Mesenchymal stem cell (in vitro differentiated cells and primary cell): ENCODE results near the gene DDX46.

ENCODE experiments used
- DNase-seq: peaks from one replicate; pipeline ENCODE4 v3.0.0-alpha.2; 2013
- H2AFZ ChIP-seq: one replicate; pipeline ENCODE4 v1.6.1; 2013; ENCODE audit warnings: low read depth, mild to moderate bottlenecking, control low read depth, inconsistent platforms, low read length, moderate library complexity
- H2AK5ac ChIP-seq: 2 replicates; pipeline ENCODE4 v1.6.1; 2013; ENCODE audit warnings: low read length, moderate library complexity, mild to moderate bottlenecking, inconsistent platforms; ENCODE audit not compliant: severe bottlenecking
- H2BK120ac ChIP-seq: one replicate; pipeline ENCODE4 v1.6.1; 2013; ENCODE audit warnings: low read depth, mild to moderate bottlenecking, inconsistent platforms, low read length, moderate library complexity
- H2BK12ac ChIP-seq, 2 experiments: one replicate each; pipeline ENCODE4 v1.6.1; 2013; ENCODE audit warnings: inconsistent platforms in 2 of 2, low read length in 2 of 2, mild to moderate bottlenecking in 2 of 2, moderate library complexity in 2 of 2, control low read depth in 1 of 2
- H2BK15ac ChIP-seq: one replicate; pipeline ENCODE4 v1.6.1; 2013; ENCODE audit warnings: mild to moderate bottlenecking, low read depth, inconsistent platforms; ENCODE audit not compliant: poor library complexity, severe bottlenecking
- H2BK5ac ChIP-seq: 2 replicates; pipeline ENCODE4 v1.6.1; 2013; ENCODE audit warnings: low read depth, mild to moderate bottlenecking, low read length, control low read depth, inconsistent platforms; ENCODE audit not compliant: poor library complexity, severe bottlenecking
- H3K14ac ChIP-seq, 2 experiments: one replicate each; pipeline ENCODE4 v1.6.1; 2013; ENCODE audit warnings: inconsistent platforms in 2 of 2, low read length in 2 of 2, control low read depth in 1 of 2, mild to moderate bottlenecking in 1 of 2, moderate library complexity in 1 of 2
- H3K18ac ChIP-seq, 2 experiments: one replicate each; pipeline ENCODE4 v1.6.1; 2013; ENCODE audit warnings: inconsistent platforms in 2 of 2, low read length in 2 of 2, control low read depth in 1 of 2, low read depth in 1 of 2, mild to moderate bottlenecking in 1 of 2
- H3K23ac ChIP-seq, 2 experiments: one replicate each; pipeline ENCODE4 v1.6.1; 2013; ENCODE audit warnings: inconsistent platforms in 2 of 2, low read length in 2 of 2, mild to moderate bottlenecking in 2 of 2, moderate library complexity in 2 of 2, control low read depth in 1 of 2
- H3K27ac ChIP-seq: 2 replicates; pipeline ENCODE4 v1.5.1; 2013; ENCODE audit warnings: mild to moderate bottlenecking, moderate library complexity, low read length, control low read depth, inconsistent platforms; ENCODE audit not compliant: poor library complexity, severe bottlenecking
- H3K27me3 ChIP-seq, 2 experiments: 2 replicates each; pipeline versions ENCODE4 v1.6.1 to v1.7.0; 2013; ENCODE audit warnings: low read length in 2 of 2, mild to moderate bottlenecking in 2 of 2, moderate library complexity in 2 of 2, control low read depth in 1 of 2, inconsistent platforms in 1 of 2; ENCODE audit not compliant: control insufficient read depth in 1 of 2, insufficient read depth in 1 of 2
- H3K36me3 ChIP-seq, 2 experiments: 2 replicates each; pipeline versions ENCODE4 v1.6.1 to v1.7.0; 2013; ENCODE audit warnings: low read length in 2 of 2, control low read depth in 1 of 2, inconsistent platforms in 1 of 2, low read depth in 1 of 2, mild to moderate bottlenecking in 1 of 2; ENCODE audit not compliant: insufficient read depth in 2 of 2, control insufficient read depth in 1 of 2
- H3K4ac ChIP-seq, 2 experiments: one replicate each; pipeline ENCODE4 v1.6.1; 2013; ENCODE audit warnings: inconsistent platforms in 2 of 2, low read length in 2 of 2, mild to moderate bottlenecking in 2 of 2, moderate library complexity in 2 of 2, control low read depth in 1 of 2, low read depth in 1 of 2
- H3K4me1 ChIP-seq: 2 replicates; pipeline ENCODE4 v1.6.1; 2013; ENCODE audit warnings: low read depth, low read length, control low read depth; ENCODE audit not compliant: control insufficient read depth, insufficient read depth
- H3K4me2 ChIP-seq: 2 replicates; pipeline ENCODE4 v1.6.1; 2013; ENCODE audit warnings: low read length, mild to moderate bottlenecking, inconsistent platforms; ENCODE audit not compliant: poor library complexity, severe bottlenecking
- H3K4me3 ChIP-seq, 2 experiments: 2 replicates each; pipeline versions ENCODE4 v1.5.1 to v1.7.0; 2013; ENCODE audit warnings: low read length in 2 of 2, mild to moderate bottlenecking in 2 of 2, control low read depth in 1 of 2, low read depth in 1 of 2; ENCODE audit not compliant: insufficient read depth in 1 of 2
- H3K79me1 ChIP-seq: replicated peaks from 2 replicates; pipeline ENCODE4 v1.6.1; 2013; ENCODE audit warnings: mild to moderate bottlenecking, control low read depth, low read length, inconsistent platforms; ENCODE audit not compliant: poor library complexity, severe bottlenecking
- H3K9ac ChIP-seq: 2 replicates; pipeline ENCODE4 v1.7.0; 2013; ENCODE audit warnings: mild to moderate bottlenecking, low read length, moderate library complexity
- H3K9me3 ChIP-seq: 2 replicates; pipeline ENCODE4 v1.7.0; 2013; ENCODE audit warnings: mild to moderate bottlenecking, low read length; ENCODE audit not compliant: control insufficient read depth
- H4K8ac ChIP-seq: one replicate; pipeline ENCODE4 v1.6.1; 2013; ENCODE audit warnings: inconsistent platforms, mild to moderate bottlenecking, low read length, moderate library complexity
- H4K91ac ChIP-seq: one replicate; pipeline ENCODE4 v1.6.1; 2013; ENCODE audit warnings: mild to moderate bottlenecking, low read length, inconsistent platforms
- WGBS: methylation state at CpG from one replicate; pipeline ENCODE4 v1.1.7; 2013; ENCODE audit warnings: mixed read lengths; 5-methylcytosine and 5-hydroxymethylcytosine counted together

The DDX46 gene

GRCh38 chr5:134803821-134804220 is 45.2 kb downstream of the DDX46 start:
- H3K4me1 ChIP-seq, result no peaks in the 10 kb centered on the region
- H2AK5ac ChIP-seq, result no peak overlapping the region
- H2BK12ac ChIP-seq, result no peak overlapping the region
- H3K36me3 ChIP-seq, result peaks cover 22 to 73% of the 10 kb centered on the region in 2 experiments
- H3K23ac ChIP-seq, result no peak overlapping the region
- no peak overlapping the region for H2BK120ac ChIP-seq
- H3K27ac ChIP-seq, result no peak overlapping the region
- no peak overlapping the region for H4K91ac ChIP-seq
- no peak for DNase-seq
- no peak overlapping the region for H4K8ac ChIP-seq
- no peak overlapping the region for H3K4me2 ChIP-seq
- H3K9me3 ChIP-seq, result no peaks in the 10 kb centered on the region
- H3K14ac ChIP-seq, result no peak overlapping the region
- no peak overlapping the region for H3K9ac ChIP-seq
- 100% methylated on average over 3 of the region's 4 CpGs for WGBS
- H3K27me3 ChIP-seq, result no peaks in the 10 kb centered on the region
- H2BK15ac ChIP-seq, result no peak overlapping the region
- no peak overlapping the region for H3K4ac ChIP-seq
- no peak overlapping the region for H2BK5ac ChIP-seq
- H3K4me3 ChIP-seq, result no peak overlapping the region
- no peak overlapping the region for H2AFZ ChIP-seq
- no peak overlapping the region for H3K18ac ChIP-seq
- peaks cover 20% of the 10 kb centered on the region for H3K79me1 ChIP-seq

GRCh38 chr5:134813407-134813806 is 54.8 kb downstream of the DDX46 start:
- no peak for DNase-seq
- Histone ChIP-seq H2BK12ac (no peak overlapping the region), H3K9ac (no peak overlapping the region), H3K4me1 (no peaks in the 10 kb centered on the region), H3K4me2 (no peak overlapping the region), H3K79me1 (peaks cover 6% of the 10 kb centered on the region), H4K8ac (no peak overlapping the region), H2BK5ac (no peak overlapping the region), H3K23ac (no peak overlapping the region), H3K9me3 (no peaks in the 10 kb centered on the region), H3K4me3 (no peak overlapping the region), H2AFZ (no peak overlapping the region), H3K14ac (no peak overlapping the region), H2AK5ac (no peak overlapping the region), H3K18ac (no peak overlapping the region), H2BK15ac (no peak overlapping the region), H3K4ac (no peak overlapping the region), H3K36me3 (peaks cover 31 to 80% of the 10 kb centered on the region in 2 experiments), H3K27me3 (no peaks in the 10 kb centered on the region), H2BK120ac (no peak overlapping the region), H3K27ac (no peak overlapping the region), H4K91ac (no peak overlapping the region)
- WGBS, result no CpG with 5 or more reads among the region's 2 CpGs

GRCh38 chr5:134813827-134814226 is 55.2 kb downstream of the DDX46 start:
- no peaks in the 10 kb centered on the region for H3K9me3 ChIP-seq
- no peak overlapping the region for H3K4me3 ChIP-seq
- no peak overlapping the region for H2BK5ac ChIP-seq
- peaks cover 6% of the 10 kb centered on the region for H3K79me1 ChIP-seq
- H3K23ac ChIP-seq, result no peak overlapping the region
- H3K14ac ChIP-seq, result no peak overlapping the region
- no peak overlapping the region for H4K91ac ChIP-seq
- no peaks in the 10 kb centered on the region for H3K27me3 ChIP-seq
- no peak overlapping the region for H3K27ac ChIP-seq
- no peak overlapping the region for H3K4ac ChIP-seq
- H3K4me1 ChIP-seq, result no peaks in the 10 kb centered on the region
- H2BK120ac ChIP-seq, result no peak overlapping the region
- H2AFZ ChIP-seq, result no peak overlapping the region
- H3K4me2 ChIP-seq, result no peak overlapping the region
- no peak overlapping the region for H3K9ac ChIP-seq
- H3K36me3 ChIP-seq, result peaks cover 32 to 79% of the 10 kb centered on the region in 2 experiments
- no peak overlapping the region for H4K8ac ChIP-seq
- no peak overlapping the region for H3K18ac ChIP-seq
- no peak overlapping the region for H2AK5ac ChIP-seq
- no peak overlapping the region for H2BK12ac ChIP-seq
- H2BK15ac ChIP-seq, result no peak overlapping the region
- no peak for DNase-seq

GRCh38 chr5:134817006-134817405 is 58.4 kb downstream of the DDX46 start:
- 94% methylated on average over 2 of the region's 4 CpGs for WGBS

More at GRCh38 chr5:134817006-134817405, 58.4 kb downstream of the DDX46 start:
- Histone ChIP-seq H3K4me2 (no peak overlapping the region), H2BK120ac (no peak overlapping the region), H3K36me3 (peaks cover 45 to 77% of the 10 kb centered on the region in 2 experiments), H2BK5ac (no peak overlapping the region), H2AK5ac (no peak overlapping the region), H2AFZ (no peak overlapping the region), H4K91ac (no peak overlapping the region), H3K27ac (no peak overlapping the region), H4K8ac (no peak overlapping the region), H3K27me3 (no peaks in the 10 kb centered on the region), H3K18ac (no peak overlapping the region), H3K4ac (no peak overlapping the region), H3K9me3 (no peaks in the 10 kb centered on the region), H3K23ac (no peak overlapping the region), H3K4me1 (no peaks in the 10 kb centered on the region), H3K79me1 (peaks cover 10% of the 10 kb centered on the region), H3K9ac (no peak overlapping the region), H3K4me3 (no peak overlapping the region), H2BK12ac (no peak overlapping the region), H3K14ac (no peak overlapping the region), H2BK15ac (no peak overlapping the region)
- no peak for DNase-seq
